Fibroblast of villous mesenchyme (primary cell): Measurements from ENCODE around the gene NAPSA. TPM values are rescaled to one million over a fixed set of nuclear protein-coding genes. Genes with fewer than 3 reads are reported as not detected.

Experiments used
- DNase-seq: peaks from one replicate; pipeline ENCODE4 v3.0.0-alpha.2; 2010; ENCODE audit warnings: low read depth
- H3K4me3 ChIP-seq: 2 replicates; pipeline ENCODE4 v1.5.1; 2011; ENCODE audit warnings: low read depth, mild to moderate bottlenecking, low read length
- total RNA-seq: library from RNA; depleted of rRNA; stranded (reverse); fragments of >200 nt; gene quantifications from 2 replicates; pipeline ENCODE4 v1.2.3, GENCODE V29; 2012
- TF ChIP-seq, protein P1 (sequence below): IDR thresholded peaks from 2 replicates; pipeline ENCODE4 v1.5.1; 2012; ENCODE audit warnings: low read depth, mild to moderate bottlenecking, low read length; ENCODE audit not compliant: insufficient read depth

NAPSA gene
- total RNA-seq: under 0.01 and 0.32 TPM in 2 replicates

DNA sequence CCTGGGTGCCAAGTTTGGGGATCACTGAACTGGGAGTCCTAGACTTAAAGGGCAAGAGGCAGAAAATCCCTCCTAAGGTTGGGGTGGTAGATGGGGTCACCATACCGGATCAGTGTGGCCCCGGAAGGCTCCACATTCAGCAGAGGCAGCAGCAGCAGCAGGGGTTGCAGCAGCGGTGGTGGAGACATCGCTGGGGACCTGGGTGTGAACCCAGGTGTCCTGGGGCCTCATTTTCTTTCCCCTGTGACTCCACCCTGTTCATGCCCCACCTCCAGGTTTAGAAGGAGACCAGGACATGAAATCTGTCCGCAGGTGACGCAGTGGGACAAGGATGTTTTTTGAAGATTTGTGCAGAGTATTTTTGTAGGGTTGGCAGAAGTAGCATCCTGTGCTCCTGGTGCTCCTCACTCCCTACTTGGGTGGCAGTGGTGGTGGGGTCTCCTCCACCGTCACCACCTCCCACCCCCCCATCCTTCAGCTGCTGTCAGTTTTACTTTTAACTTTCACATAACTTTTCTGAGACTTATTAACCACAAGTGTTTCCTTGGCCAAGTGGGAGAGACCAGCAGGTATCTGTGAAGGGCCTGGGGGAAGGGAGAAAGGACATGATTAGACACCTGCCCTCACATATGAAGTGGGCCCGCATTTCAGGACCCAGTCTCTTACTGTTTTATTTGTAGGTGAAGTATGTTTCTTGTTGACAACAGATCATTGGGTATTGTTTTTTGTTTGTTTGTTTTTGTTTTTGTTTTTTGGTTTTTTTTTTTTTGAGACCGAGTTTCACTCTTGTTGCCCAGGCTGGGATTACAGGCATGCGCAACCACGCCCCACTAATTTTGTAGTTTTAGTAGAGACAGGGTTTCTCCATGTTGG is at the start of gene NAPSA:
TSS of gene NAPSA (minus strand) at position 206 of the 873 bp plus-strand sequence. CDS start at position 188, 18 bp downstream.
- H3K4me3 ChIP-seq: no peak within 1 kb of the TSS
- TF ChIP-seq, protein P1, sequence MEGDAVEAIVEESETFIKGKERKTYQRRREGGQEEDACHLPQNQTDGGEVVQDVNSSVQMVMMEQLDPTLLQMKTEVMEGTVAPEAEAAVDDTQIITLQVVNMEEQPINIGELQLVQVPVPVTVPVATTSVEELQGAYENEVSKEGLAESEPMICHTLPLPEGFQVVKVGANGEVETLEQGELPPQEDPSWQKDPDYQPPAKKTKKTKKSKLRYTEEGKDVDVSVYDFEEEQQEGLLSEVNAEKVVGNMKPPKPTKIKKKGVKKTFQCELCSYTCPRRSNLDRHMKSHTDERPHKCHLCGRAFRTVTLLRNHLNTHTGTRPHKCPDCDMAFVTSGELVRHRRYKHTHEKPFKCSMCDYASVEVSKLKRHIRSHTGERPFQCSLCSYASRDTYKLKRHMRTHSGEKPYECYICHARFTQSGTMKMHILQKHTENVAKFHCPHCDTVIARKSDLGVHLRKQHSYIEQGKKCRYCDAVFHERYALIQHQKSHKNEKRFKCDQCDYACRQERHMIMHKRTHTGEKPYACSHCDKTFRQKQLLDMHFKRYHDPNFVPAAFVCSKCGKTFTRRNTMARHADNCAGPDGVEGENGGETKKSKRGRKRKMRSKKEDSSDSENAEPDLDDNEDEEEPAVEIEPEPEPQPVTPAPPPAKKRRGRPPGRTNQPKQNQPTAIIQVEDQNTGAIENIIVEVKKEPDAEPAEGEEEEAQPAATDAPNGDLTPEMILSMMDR: no peak
- no peak for DNase-seq

DNA sequence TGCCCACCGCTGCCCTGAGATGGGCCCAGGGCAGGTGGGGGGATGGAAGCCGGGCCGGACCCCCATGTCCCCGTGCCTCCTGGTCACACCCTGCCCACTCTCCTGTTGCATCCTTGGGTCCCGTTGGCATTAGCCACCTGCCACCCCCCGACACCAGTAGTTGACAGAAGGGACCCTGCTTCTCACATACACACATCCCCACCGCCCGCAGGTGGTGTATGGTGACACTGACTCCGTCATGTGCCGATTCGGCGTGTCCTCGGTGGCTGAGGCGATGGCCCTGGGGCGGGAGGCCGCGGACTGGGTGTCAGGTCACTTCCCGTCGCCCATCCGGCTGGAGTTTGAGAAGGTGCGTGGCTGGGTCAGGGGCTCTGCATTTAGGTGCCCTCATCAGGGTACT is 48.1 kb upstream of the NAPSA start:
- H3K4me3 ChIP-seq: no peak overlapping the region
- TF ChIP-seq, protein P1: no peak

DNA sequence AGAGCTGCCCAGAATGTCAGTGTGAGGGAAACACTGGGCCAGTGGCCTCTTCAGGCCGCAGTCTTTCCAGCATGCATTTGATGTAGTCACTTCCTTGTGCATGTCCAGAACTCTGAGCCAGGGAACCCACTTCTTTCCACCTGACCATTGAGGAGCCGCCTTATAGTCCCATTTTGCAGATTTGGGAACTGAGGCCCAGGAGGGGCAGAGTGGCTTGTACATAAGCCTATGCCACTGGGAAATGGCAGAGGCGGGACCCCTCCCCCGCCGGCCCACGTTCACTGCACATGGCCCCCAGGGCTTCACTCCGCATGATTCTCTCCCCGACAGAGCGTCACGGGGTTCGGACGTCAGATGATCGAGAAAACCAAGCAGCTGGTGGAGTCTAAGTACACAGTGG is 47.7 kb upstream of the NAPSA start:
- DNase-seq: no peak
- TF ChIP-seq, protein P1: no peak

More for the DNA sequence above, 48.1 kb upstream of the NAPSA start:
- no peak for DNase-seq

DNA sequence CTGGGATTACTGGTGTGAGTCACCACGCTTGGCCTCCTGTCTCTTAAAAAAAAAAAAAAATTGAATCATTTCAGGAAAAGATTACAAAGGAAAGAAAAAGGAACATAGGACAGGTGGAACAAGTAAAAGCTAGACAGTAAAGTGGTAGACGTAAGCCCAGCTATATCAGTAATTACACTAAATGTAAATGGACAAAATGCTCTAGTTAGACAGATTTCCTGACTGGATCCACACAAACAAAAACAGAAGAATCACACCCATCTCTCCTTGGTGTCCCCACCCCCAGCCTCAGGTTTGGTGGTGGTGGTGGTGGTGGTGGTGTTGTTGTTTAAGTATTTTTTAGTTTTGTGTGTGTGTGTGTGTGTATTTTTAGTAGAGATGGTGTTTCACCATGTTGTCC is 47.0 kb upstream of the NAPSA start:
- TF ChIP-seq, protein P1: no peak
- DNase-seq: no peak
- H3K4me3 ChIP-seq: no peak overlapping the region

More for the DNA sequence above, 47.7 kb upstream of the NAPSA start:
- H3K4me3 ChIP-seq: no peak overlapping the region

DNA sequence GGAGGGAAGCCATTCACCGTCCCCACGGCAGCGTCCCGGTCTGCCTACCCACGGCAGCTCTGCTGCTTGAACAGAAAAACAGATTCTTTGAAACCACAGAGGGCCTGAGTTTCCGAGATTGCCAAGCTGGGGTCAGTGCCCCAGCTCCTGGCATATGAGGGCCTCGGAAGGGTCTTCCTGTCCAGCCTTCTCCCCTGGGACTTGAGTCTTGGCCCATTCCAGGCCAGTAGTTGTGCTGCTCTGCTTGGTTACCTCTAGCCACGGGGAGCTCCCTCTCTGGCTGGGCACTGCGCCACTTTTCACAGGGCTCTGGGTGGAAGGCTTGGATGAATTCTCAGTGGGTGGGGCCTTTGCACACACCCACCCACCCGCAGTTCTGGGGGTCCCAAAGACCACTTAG is 44.7 kb upstream of the NAPSA start:
- no peak for DNase-seq

DNA sequence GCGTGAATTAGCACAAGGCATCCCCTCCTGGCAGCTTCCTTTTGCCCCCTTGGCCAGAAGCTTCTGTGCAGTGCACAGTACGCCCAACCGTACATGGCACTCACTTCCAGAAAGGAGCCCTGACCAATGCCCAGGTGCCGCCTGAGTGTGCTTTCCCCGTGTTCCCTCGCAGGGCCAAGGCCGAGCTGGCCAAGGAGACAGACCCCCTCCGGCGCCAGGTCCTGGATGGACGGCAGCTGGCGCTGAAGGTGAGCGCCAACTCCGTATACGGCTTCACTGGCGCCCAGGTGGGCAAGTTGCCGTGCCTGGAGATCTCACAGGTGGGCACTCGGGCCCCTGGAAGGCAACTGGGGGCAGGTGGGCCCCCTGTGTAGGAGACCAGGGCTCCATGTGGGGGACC is 43.9 kb upstream of the NAPSA start:
- no peak for DNase-seq
- TF ChIP-seq, protein P1: no peak
- no peak overlapping the region for H3K4me3 ChIP-seq

More for the DNA sequence above, 44.7 kb upstream of the NAPSA start:
- TF ChIP-seq, protein P1: no peak
- H3K4me3 ChIP-seq: no peak overlapping the region
